Measurements from ENCODE around the gene SALL4.

The SALL4 gene

DNA sequence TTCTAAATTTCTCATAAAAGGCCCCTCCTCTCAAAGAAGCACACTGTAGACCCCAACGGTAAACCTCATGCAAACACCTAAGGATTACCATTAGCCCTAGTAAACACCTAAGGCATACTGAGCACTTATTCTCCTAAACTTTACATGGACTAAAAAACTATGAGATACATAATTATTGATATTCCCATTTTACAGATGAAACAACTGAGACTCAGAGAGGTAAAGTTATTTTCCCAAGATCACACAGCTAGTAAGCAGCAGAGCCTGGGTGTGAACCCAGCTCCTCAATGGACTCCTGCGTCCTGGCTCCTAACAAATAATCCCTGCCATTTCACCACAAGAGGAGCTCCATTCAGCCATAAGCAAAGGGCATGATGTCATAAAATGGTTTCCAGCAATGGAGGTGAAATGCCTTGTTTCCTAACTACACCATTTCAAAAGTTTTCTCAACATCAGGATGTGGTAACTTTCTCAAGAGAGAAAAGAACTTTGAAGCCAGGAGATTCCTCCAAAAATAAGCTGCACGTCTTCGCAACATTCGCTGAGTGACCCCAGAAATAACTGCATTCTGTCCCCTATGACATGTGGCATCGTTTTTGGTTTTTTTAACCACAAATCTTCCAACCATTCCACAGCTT lies 38.2 kb downstream of the SALL4 start:
- ChIA-PET POLR2A (interaction anchor here (0.7 kb wide), 1 partner anchor 12 kb away, joined by 3 read pairs; no protein-coding TSS in a partner anchor), CTCF (interaction anchor here (0.6 kb wide), 1 partner anchor 97 kb away, joined by 4 read pairs; no protein-coding TSS in a partner anchor)

GRCh38 chr20:51760905-51761546 lies 41.3 kb downstream of the SALL4 start:
- CTCF ChIA-PET: interaction anchor here (0.8 kb wide), 1 partner anchor 60 kb away, joined by 4 read pairs; no protein-coding TSS in a partner anchor
- H3K4me3 ChIP-seq (ENCODE audit: low read depth, low read length): no peak overlapping the region
- peak overlapping the region; percentile 22; the same call in 1 of the 2 replicates for H3K27ac ChIP-seq (ENCODE audit: extremely low read depth, low read depth, low read length)
- TF ChIP-seq ZNF830 (tag by site-specific recombination; IDR thresholded peaks at IDR 0.05; ENCODE audit: low read depth) (no peak), PRDM6 (tag by site-specific recombination; IDR thresholded peaks at IDR 0.05) (peak; percentile 86), ZNF184 (tag by site-specific recombination; IDR thresholded peaks at IDR 0.05) (no peak), ZNF155 (tag by site-specific recombination; IDR thresholded peaks at IDR 0.05) (no peak), ZNF112 (tag by site-specific recombination; IDR thresholded peaks at IDR 0.05) (no peak), TCF7L2 (IDR thresholded peaks at IDR 0.05; ENCODE audit: borderline replicate concordance, low read depth, low read length) (peak; percentile 78; the same call in 1 of the 2 replicates), ZNF692 (tag by site-specific recombination; IDR thresholded peaks at IDR 0.05) (no peak), ZNF558 (tag by site-specific recombination; IDR thresholded peaks at IDR 0.05) (no peak), ZNF335 (tag by site-specific recombination; conservative IDR thresholded peaks at IDR 0.05) (0 out of 2 replicates have a peak, but pooled peaks have one; percentile 31), ZNF629 (tag by site-specific recombination; IDR thresholded peaks at IDR 0.05) (peak; percentile 29; the same call in 1 of the 2 replicates), ZNF423 (tag by site-specific recombination; IDR thresholded peaks at IDR 0.05) (no peak), ZNF621 (tag by site-specific recombination; IDR thresholded peaks at IDR 0.05) (no peak), BCL11A (tag by site-specific recombination; IDR thresholded peaks at IDR 0.05; ENCODE audit: low read depth) (no peak), ZNF214 (tag by site-specific recombination; IDR thresholded peaks at IDR 0.05; ENCODE audit: borderline replicate concordance) (no peak)
- peaks cover 6% of the 10 kb centered on the region for H3K4me1 ChIP-seq (ENCODE audit: control insufficient read depth, insufficient read depth, low read length)
- H3K36me3 ChIP-seq (ENCODE audit: control insufficient read depth in 2 of 2, insufficient read depth in 1 of 2, low read length in 2 of 2): no peaks in the 10 kb centered on the region
- POLR2A ChIA-PET: interaction anchor here (0.6 kb wide), 1 partner anchor 98 kb away, joined by 5 read pairs; no protein-coding TSS in a partner anchor
- H3K9me3 ChIP-seq (ENCODE audit: control insufficient read depth, insufficient read depth, low read depth, low read length): no peaks in the 10 kb centered on the region

More for the DNA sequence above, 38.2 kb downstream of the SALL4 start:
- no peaks in the 10 kb centered on the region for H3K4me1 ChIP-seq (ENCODE audit: control insufficient read depth, insufficient read depth, low read length)
- H3K36me3 ChIP-seq (ENCODE audit: control insufficient read depth in 2 of 2, insufficient read depth in 1 of 2, low read length in 2 of 2): no peaks in the 10 kb centered on the region
- no peak overlapping the region for H3K4me3 ChIP-seq (ENCODE audit: low read depth, low read length)
- H3K9me3 ChIP-seq (ENCODE audit: control insufficient read depth, insufficient read depth, low read depth, low read length): no peaks in the 10 kb centered on the region
- H3K27ac ChIP-seq (ENCODE audit: extremely low read depth, low read depth, low read length): no peak overlapping the region
- TF ChIP-seq, protein P1, sequence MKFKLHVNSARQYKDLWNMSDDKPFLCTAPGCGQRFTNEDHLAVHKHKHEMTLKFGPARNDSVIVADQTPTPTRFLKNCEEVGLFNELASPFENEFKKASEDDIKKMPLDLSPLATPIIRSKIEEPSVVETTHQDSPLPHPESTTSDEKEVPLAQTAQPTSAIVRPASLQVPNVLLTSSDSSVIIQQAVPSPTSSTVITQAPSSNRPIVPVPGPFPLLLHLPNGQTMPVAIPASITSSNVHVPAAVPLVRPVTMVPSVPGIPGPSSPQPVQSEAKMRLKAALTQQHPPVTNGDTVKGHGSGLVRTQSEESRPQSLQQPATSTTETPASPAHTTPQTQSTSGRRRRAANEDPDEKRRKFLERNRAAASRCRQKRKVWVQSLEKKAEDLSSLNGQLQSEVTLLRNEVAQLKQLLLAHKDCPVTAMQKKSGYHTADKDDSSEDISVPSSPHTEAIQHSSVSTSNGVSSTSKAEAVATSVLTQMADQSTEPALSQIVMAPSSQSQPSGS (tag by site-specific recombination; IDR thresholded peaks at IDR 0.05; ENCODE audit: low read depth): peak; percentile 78
- TF ChIP-seq ZNF629 (tag by site-specific recombination; IDR thresholded peaks at IDR 0.05) (peak; percentile 44; the same call in 1 of the 2 replicates), YY2 (tag by site-specific recombination; IDR thresholded peaks at IDR 0.05) (no peak), ZNF530 (tag by site-specific recombination; IDR thresholded peaks at IDR 0.05; ENCODE audit: low read depth) (no peak)
- TF ChIP-seq, protein P2, sequence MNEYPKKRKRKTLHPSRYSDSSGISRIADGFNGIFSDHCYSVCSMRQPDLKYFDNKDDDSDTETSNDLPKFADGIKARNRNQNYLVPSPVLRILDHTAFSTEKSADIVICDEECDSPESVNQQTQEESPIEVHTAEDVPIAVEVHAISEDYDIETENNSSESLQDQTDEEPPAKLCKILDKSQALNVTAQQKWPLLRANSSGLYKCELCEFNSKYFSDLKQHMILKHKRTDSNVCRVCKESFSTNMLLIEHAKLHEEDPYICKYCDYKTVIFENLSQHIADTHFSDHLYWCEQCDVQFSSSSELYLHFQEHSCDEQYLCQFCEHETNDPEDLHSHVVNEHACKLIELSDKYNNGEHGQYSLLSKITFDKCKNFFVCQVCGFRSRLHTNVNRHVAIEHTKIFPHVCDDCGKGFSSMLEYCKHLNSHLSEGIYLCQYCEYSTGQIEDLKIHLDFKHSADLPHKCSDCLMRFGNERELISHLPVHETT (tag by site-specific recombination; IDR thresholded peaks at IDR 0.05): no peak

All from HEK293 (cell line).